Natural killer cell treated with Interleukin-12 subunit alpha and Interleukin-12 subunit beta and Interleukin-15 and Interleukin-18, amount 100 ng/mL, for 72 hours (primary cell): ENCODE measurements around the gene SPATA45. TPM values are rescaled to one million over a fixed set of nuclear protein-coding genes. Genes with fewer than 3 reads are reported as not detected.

ENCODE experiments used
- ATAC-seq, 2 donors: fragments of 150-1000 bp; cut with Tn5 transposase in 1 of 2; sonication (Bioruptor Pico), chemical (Tn5 transposase) in 1 of 2; 2 replicates each; pipeline ENCODE4 v1.10.0; 2021
- DNase-seq: peaks from one replicate; pipeline ENCODE4 v3.0.0; 2022; ENCODE audit warnings: low spot score
- H3K27ac Mint-ChIP-seq, 2 donors: 1 replicate in 1 of 2; 2 replicates in 1 of 2; pipeline ENCODE4 v1.8.0; 2022; ENCODE audit warnings: mixed read lengths in 2 of 2, mild to moderate bottlenecking in 1 of 2, moderate library complexity in 1 of 2
- H3K27me3 Mint-ChIP-seq, 2 donors: 1 replicate in 1 of 2; 2 replicates in 1 of 2; pipeline ENCODE4 v1.8.0; 2022; ENCODE audit warnings: mixed read lengths in 2 of 2
- H3K36me3 Mint-ChIP-seq: one replicate; pipeline ENCODE4 v1.8.0; 2022; ENCODE audit warnings: mixed read lengths
- H3K4me1 Mint-ChIP-seq, 2 donors: 1 replicate in 1 of 2; 2 replicates in 1 of 2; pipeline ENCODE4 v1.8.0; 2022; ENCODE audit warnings: low read depth in 2 of 2, mixed read lengths in 2 of 2, mild to moderate bottlenecking in 1 of 2
- H3K4me3 Mint-ChIP-seq: one replicate; pipeline ENCODE4 v1.8.0; 2022; ENCODE audit warnings: mixed read lengths
- H3K9me3 Mint-ChIP-seq: 2 replicates; pipeline ENCODE4 v1.8.0; 2022; ENCODE audit warnings: mixed read lengths
- total RNA-seq, 2 donors: library from RNA; stranded (reverse); gene quantifications; one replicate each; pipeline ENCODE4 v1.2.3, GENCODE V29; 2022

The SPATA45 gene
- total RNA-seq, 2 donors from 2014 or later: 0.86 TPM; not detected in 1

- Mint-ChIP-seq H3K36me3 (peaks cover 13% of the 10 kb centered on the region), H3K4me3 (no peak overlapping the region), H3K27ac (no peak overlapping the region), H3K9me3 (peaks cover 7% of the 10 kb centered on the region), H3K27me3 (peaks cover 6 to 9% of the 10 kb centered on the region in 2 donors), H3K4me1 (peaks cover 4 to 5% of the 10 kb centered on the region in 2 donors)
- no peak for DNase-seq
- no peak for ATAC-seq
These were observed 26.5 kb downstream of the SPATA45 start for GRCh38 chr1:212820969-212821368.

DNA sequence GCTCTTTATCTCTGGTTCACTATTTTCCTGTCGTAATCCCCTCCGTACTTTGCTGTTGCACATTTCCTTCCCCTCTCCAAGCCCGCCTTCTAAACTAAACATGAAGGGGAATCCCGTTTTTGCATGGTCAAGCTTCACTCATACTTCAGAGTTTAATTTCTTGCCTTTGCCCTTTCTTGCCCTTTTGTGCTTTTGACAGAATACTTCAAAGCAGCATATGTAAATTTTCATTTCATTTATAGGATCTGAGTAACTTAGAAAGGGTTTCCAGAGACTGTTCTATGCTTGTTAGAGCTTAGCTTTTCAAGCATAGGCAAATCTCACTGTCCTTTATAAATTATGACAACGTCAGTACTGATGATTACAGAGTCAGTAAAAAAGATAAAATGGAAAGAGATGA is 27.7 kb downstream of the SPATA45 start:
- H3K4me3 Mint-ChIP-seq: peak overlapping the region; percentile 14
- peaks cover 4 to 5% of the 10 kb centered on the region in 2 donors for H3K4me1 Mint-ChIP-seq
- peaks cover 3 to 6% of the 10 kb centered on the region in 2 donors for H3K27me3 Mint-ChIP-seq
- ATAC-seq (no peak), DNase-seq (no peak)
- H3K9me3 Mint-ChIP-seq: no peaks in the 10 kb centered on the region
- no peak overlapping the region for H3K27ac Mint-ChIP-seq
- peaks cover 7% of the 10 kb centered on the region for H3K36me3 Mint-ChIP-seq

DNA sequence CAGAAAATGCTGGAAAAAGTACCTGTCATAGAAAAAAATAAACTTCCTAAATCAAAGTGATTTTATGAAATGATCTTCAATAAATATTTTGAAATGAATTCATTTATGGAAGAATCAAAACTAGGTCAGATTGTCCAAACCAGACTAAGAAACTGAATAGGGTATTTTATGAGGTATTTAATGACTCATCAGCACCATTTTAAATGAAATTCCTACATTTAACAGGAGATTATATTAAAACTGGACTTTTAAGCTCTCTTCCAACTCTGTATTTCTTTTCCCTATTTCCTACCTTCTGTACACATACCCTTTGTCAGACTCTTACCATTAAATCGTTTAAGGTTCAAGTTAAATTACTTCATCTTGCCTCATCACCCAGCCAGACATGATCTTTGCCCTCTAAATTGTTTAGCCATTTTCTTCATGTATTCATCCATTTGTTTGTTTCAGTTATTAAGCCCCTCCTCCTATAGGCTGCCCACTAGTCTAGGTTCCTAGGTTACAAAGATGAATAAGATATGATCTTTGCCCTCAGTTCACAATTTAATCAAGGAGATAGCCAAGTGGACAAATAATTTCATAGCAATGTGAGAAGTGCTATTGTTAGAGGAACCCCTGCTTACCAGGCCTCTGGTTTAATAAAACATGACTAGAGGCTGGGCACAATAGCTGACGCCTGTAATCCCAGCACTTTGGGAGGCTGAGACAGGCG is 30.7 kb downstream of the SPATA45 start:
- Mint-ChIP-seq H3K4me1 (peaks cover 4 to 5% of the 10 kb centered on the region in 2 donors), H3K4me3 (no peak overlapping the region), H3K27ac (no peak overlapping the region), H3K27me3 (peaks cover 3 to 6% of the 10 kb centered on the region in 2 donors), H3K36me3 (no peaks in the 10 kb centered on the region), H3K9me3 (no peaks in the 10 kb centered on the region)
- no peak for ATAC-seq
- no peak for DNase-seq

GRCh38 chr1:212814537-212815334 is 32.7 kb downstream of the SPATA45 start:
- H3K27ac Mint-ChIP-seq: no peak overlapping the region
- peaks cover 3 to 4% of the 10 kb centered on the region in 2 donors for H3K4me1 Mint-ChIP-seq
- no peaks in the 10 kb centered on the region for H3K36me3 Mint-ChIP-seq
- no peak for DNase-seq
- H3K9me3 Mint-ChIP-seq: no peaks in the 10 kb centered on the region
- no peak for ATAC-seq
- peaks cover 3% of the 10 kb centered on the region in 2 donors for H3K27me3 Mint-ChIP-seq
- no peak overlapping the region for H3K4me3 Mint-ChIP-seq

DNA sequence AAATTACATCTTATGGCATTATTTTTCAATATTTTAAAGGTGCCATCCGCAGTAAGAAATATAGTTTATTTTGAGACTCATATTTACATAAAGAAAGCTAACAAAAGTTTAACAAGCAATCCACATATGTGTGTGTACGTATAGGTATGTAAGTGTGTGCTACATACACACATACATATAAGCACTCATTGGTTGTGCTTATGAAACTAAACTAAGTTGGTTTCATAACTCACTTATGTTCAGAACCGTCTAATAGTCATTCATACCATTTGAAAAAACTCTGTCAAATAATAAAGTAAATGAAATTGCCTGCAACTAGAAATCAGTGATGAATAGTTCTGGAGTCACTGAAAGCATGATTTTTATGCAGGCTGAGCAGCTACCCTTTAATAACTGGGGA is 41.7 kb downstream of the SPATA45 start:
- Mint-ChIP-seq H3K4me1 (no peaks in the 10 kb centered on the region), H3K9me3 (no peaks in the 10 kb centered on the region), H3K27ac (no peak overlapping the region), H3K27me3 (no peaks in the 10 kb centered on the region), H3K4me3 (no peak overlapping the region), H3K36me3 (peaks cover 4% of the 10 kb centered on the region)
- ATAC-seq (no peak), DNase-seq (no peak)

DNA sequence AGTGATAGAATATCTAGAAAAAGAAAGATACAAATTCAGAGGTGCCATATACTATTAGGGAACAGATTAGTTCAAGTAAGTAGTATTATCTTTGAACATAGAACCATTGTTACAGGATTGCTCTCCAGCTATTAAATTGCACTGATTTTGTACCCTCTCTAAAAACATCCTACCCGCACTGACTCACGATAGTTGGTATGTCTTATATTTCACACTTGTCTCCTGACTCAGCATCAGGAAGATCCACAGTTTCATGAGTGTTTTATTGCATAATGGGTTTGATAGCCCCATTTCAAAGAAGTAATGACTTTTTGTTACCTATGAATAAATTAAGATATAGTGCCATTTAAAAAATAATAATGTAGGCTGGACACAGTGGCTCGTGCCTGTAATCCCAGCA is 49.8 kb downstream of the SPATA45 start:
- Mint-ChIP-seq H3K4me1 (peaks cover 12 to 15% of the 10 kb centered on the region in 2 donors), H3K9me3 (no peaks in the 10 kb centered on the region)

DNA sequence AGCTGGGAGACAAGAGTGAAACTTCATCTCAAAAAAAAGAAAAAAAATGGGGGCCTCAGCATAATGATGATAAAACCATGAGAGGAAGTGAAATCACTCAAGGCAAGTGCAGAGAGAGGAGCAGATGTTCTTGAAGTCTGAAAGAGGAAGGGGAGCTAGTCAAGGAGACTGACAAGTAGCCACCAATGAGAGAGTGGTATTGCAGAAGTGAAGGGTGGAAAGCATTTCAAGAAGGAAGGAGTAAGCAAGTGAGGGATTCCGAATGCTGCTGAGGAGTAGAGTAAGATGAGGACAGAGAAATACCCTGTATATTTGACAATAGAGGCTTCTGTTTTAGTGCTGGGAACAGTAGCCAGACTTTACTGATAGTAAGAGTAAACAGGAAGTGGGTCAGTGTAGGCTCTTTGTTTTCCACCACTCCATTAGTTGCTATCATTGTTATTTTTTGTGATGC is 52.9 kb downstream of the SPATA45 start:
- Mint-ChIP-seq H3K36me3 (peaks cover 6% of the 10 kb centered on the region), H3K27me3 (no peaks in the 10 kb centered on the region), H3K4me3 (peak overlapping the region; percentile 13), H3K9me3 (no peaks in the 10 kb centered on the region), H3K27ac (no peak overlapping the region), H3K4me1 (peaks cover 21 to 24% of the 10 kb centered on the region in 2 donors)
- DNase-seq (no peak), ATAC-seq (no peak)

More for the DNA sequence above, 49.8 kb downstream of the SPATA45 start:
- Mint-ChIP-seq H3K4me3 (no peak overlapping the region), H3K27me3 (no peaks in the 10 kb centered on the region), H3K27ac (no peak overlapping the region), H3K36me3 (peaks cover 6% of the 10 kb centered on the region)
- DNase-seq: no peak
- ATAC-seq: no peak

DNA sequence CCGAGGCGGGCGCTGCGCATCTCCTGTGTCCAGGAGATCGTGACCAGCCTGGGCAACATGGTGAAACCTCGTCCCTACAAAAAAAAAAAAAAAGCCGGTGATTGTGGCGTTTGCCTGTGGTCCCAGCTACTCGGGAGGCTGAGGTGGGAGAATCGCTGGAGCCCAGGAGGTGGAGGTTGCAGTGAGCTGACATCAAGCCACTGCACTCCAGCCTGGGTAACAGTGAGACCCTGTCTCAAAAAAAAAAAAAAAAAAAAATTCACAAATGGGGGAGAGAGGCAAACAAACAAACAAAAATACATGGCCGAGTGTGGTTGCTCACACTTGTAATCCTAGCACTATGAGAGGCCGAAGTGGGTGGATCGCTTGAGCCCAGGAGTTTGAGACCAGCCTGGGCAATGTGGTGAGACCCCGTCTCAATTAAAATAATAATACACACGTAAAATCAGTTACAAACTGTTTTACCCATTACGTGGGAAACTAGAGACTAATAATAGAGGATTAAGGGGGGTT is 55.0 kb downstream of the SPATA45 start:
- H3K4me1 Mint-ChIP-seq: peaks cover 26 to 28% of the 10 kb centered on the region in 2 donors
- no peaks in the 10 kb centered on the region for H3K9me3 Mint-ChIP-seq
- DNase-seq (no peak), ATAC-seq (no peak)
- H3K36me3 Mint-ChIP-seq: no peaks in the 10 kb centered on the region
- H3K27me3 Mint-ChIP-seq: no peaks in the 10 kb centered on the region
- H3K4me3 Mint-ChIP-seq: peak overlapping the region; percentile 99
- peak overlapping the region; percentile 94 for H3K27ac Mint-ChIP-seq

GRCh38 chr1:212791676-212792395 is 55.6 kb downstream of the SPATA45 start, which contains the start of the genes NSL1 and TATDN3:
TSS of gene NSL1 (minus strand) at chr1:212791777. CDS start at chr1:212791763, 14 bp downstream.
TSS of gene TATDN3 (plus strand) at chr1:212791894. CDS start at chr1:212791922, 28 bp downstream.
- peak; percentile 94 for DNase-seq
- no peaks in the 10 kb centered on the region for H3K27me3 Mint-ChIP-seq
- peaks cover 26 to 28% of the 10 kb centered on the region in 2 donors for H3K4me1 Mint-ChIP-seq
- no peaks in the 10 kb centered on the region for H3K36me3 Mint-ChIP-seq
- peak within 1 kb of the TSS; percentile 94 for H3K27ac Mint-ChIP-seq
- H3K4me3 Mint-ChIP-seq: peak within 1 kb of the TSS; percentile 99
- peak; percentile 96 to 97 for ATAC-seq
- no peaks in the 10 kb centered on the region for H3K9me3 Mint-ChIP-seq

GRCh38 chr1:212791261-212791675 is 56.2 kb downstream of the SPATA45 start:
- Mint-ChIP-seq H3K27me3 (no peaks in the 10 kb centered on the region), H3K9me3 (no peaks in the 10 kb centered on the region), H3K4me3 (peak overlapping the region; percentile 99), H3K4me1 (peaks cover 26 to 28% of the 10 kb centered on the region in 2 donors), H3K36me3 (no peaks in the 10 kb centered on the region), H3K27ac (peak overlapping the region; percentile 94)
- DNase-seq: no peak
- ATAC-seq: peak; percentile 78 to 82

GRCh38 chr1:212785871-212786270 is 61.6 kb downstream of the SPATA45 start:
- no peaks in the 10 kb centered on the region for H3K27me3 Mint-ChIP-seq
- no peak overlapping the region for H3K27ac Mint-ChIP-seq
- peaks cover 7% of the 10 kb centered on the region for H3K36me3 Mint-ChIP-seq
- H3K4me1 Mint-ChIP-seq: peaks cover 12 to 19% of the 10 kb centered on the region in 2 donors
- H3K4me3 Mint-ChIP-seq: no peak overlapping the region
- ATAC-seq (no peak), DNase-seq (no peak)
- H3K9me3 Mint-ChIP-seq: no peaks in the 10 kb centered on the region

DNA sequence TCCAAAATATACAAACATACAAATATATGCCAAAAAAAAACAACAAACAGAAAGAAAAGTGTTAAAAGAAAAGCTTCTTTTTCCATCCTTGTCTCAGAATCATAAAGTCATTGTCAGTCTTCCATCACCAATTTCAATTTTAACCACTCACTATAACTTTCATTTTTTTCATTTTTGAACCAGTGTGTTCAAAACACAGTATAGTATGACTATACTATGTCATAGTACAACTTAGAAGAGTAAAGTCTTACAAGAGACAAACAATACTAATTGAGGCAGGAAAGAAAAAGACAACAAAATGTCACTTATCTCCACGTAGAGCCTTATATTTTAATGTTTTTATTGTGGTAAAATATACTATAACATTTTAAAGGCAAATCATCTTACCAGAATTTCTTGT is 63.5 kb downstream of the SPATA45 start:
- Mint-ChIP-seq H3K4me1 (peaks cover 6 to 14% of the 10 kb centered on the region in 2 donors), H3K36me3 (peaks cover 7% of the 10 kb centered on the region), H3K27ac (no peak overlapping the region), H3K9me3 (no peaks in the 10 kb centered on the region), H3K4me3 (no peak overlapping the region), H3K27me3 (no peaks in the 10 kb centered on the region)
- ATAC-seq: no peak
- DNase-seq: no peak

GRCh38 chr1:212782422-212783154 is 64.9 kb downstream of the SPATA45 start:
- DNase-seq: no peak
- H3K27me3 Mint-ChIP-seq: no peaks in the 10 kb centered on the region
- peaks cover 4 to 9% of the 10 kb centered on the region in 2 donors for H3K4me1 Mint-ChIP-seq
- no peak for ATAC-seq
- H3K36me3 Mint-ChIP-seq: peaks cover 7% of the 10 kb centered on the region
- no peak overlapping the region for H3K4me3 Mint-ChIP-seq
- no peaks in the 10 kb centered on the region for H3K9me3 Mint-ChIP-seq
- H3K27ac Mint-ChIP-seq: no peak overlapping the region
